GM12878 (cell line): ENCODE measurements around the gene NPLOC4. TPM values are rescaled to one million over a fixed set of nuclear protein-coding genes. Genes with fewer than 3 reads are reported as not detected.

Experiments used
- ATF2 ChIP-seq: IDR thresholded peaks from 2 replicates; pipeline ENCODE4 v1.6.1; 2012; ENCODE audit warnings: low read length, inconsistent platforms
- BMI1 ChIP-seq: fragments of 450-650 bp; IDR thresholded peaks from 2 replicates; pipeline ENCODE4 v1.6.1; 2016; ENCODE audit warnings: mild to moderate bottlenecking, moderate library complexity, borderline replicate concordance
- CBFB ChIP-seq: IDR thresholded peaks from 2 replicates; pipeline ENCODE4 v1.6.1; 2016; ENCODE audit warnings: antibody characterized with exemption, low read depth
- CBX5 ChIP-seq: sonication (generic); IDR thresholded peaks from 2 replicates; pipeline ENCODE4 v1.6.1; 2016; ENCODE audit warnings: low read depth, moderate library complexity, mild to moderate bottlenecking, inconsistent platforms
- HDGF ChIP-seq: fragments of 450-650 bp; IDR thresholded peaks from 2 replicates; pipeline ENCODE4 v1.6.1; 2016; ENCODE audit warnings: antibody characterized with exemption
- LARP7 ChIP-seq: fragments of 450-650 bp; IDR thresholded peaks from 2 replicates; pipeline ENCODE4 v1.6.1; 2017; ENCODE audit warnings: mild to moderate bottlenecking
- MTA3 ChIP-seq: IDR thresholded peaks from 2 replicates; pipeline ENCODE4 v1.6.1; 2012; ENCODE audit warnings: low read length, inconsistent platforms, borderline replicate concordance
- MXI1 ChIP-seq: fragments of 150-350 bp; IDR thresholded peaks from 2 replicates; pipeline ENCODE4 v1.6.1; 2011; ENCODE audit warnings: low read depth, mild to moderate bottlenecking, inconsistent platforms, low read length, improper control_type of control experiment
- NFYB ChIP-seq: IDR thresholded peaks from 2 replicates; pipeline ENCODE4 v1.6.1; 2011; ENCODE audit warnings: low read depth, mild to moderate bottlenecking, low read length, improper control_type of control experiment, moderate library complexity; ENCODE audit not compliant: insufficient read depth
- PAX5 ChIP-seq: IDR thresholded peaks from 2 replicates; pipeline ENCODE4 v1.6.1; 2011; ENCODE audit warnings: low read depth, low read length, borderline replicate concordance
- POLR2A ChIP-seq: IDR thresholded peaks from 2 replicates; pipeline ENCODE4 v1.6.1; 2011; ENCODE audit warnings: low read depth, mild to moderate bottlenecking, low read length
- POLR2AphosphoS2 ChIP-seq: IDR thresholded peaks from 2 replicates; pipeline ENCODE4 v1.6.1; 2011; ENCODE audit warnings: low read depth, mild to moderate bottlenecking, low read length, improper control_type of control experiment, moderate library complexity
- POLR2AphosphoS5 ChIP-seq: IDR thresholded peaks from 2 replicates; pipeline ENCODE4 v1.6.1; 2011; ENCODE audit warnings: mild to moderate bottlenecking, low read length, inconsistent platforms
- SP1 ChIP-seq: IDR thresholded peaks from one replicate; pipeline ENCODE4 v1.6.1; 2011; ENCODE audit warnings: low read depth, low read length
- TAF1 ChIP-seq: IDR thresholded peaks from 2 replicates; pipeline ENCODE4 v1.6.1; 2011; ENCODE audit warnings: mild to moderate bottlenecking, low read depth, low read length, borderline replicate concordance
- YY1 ChIP-seq: IDR thresholded peaks from 2 replicates; pipeline ENCODE4 v1.6.1; 2011; ENCODE audit warnings: low read depth, mild to moderate bottlenecking, low read length
- ZBTB4 ChIP-seq: fragments of 450-650 bp; formaldehyde crosslinking; IDR thresholded peaks from 2 replicates; pipeline ENCODE4 v1.4.0; 2022; ENCODE audit warnings: mild to moderate bottlenecking, moderate library complexity
- ZNF207 ChIP-seq: fragments of 450-650 bp; IDR thresholded peaks from 2 replicates; pipeline ENCODE4 v1.6.1; 2014; ENCODE audit warnings: antibody characterized with exemption, mild to moderate bottlenecking, borderline replicate concordance
- polyA plus RNA-seq, 11 experiments: library from polyadenylated mRNA; depleted of rRNA in 4 of 11; unstranded in 6 of 11; stranded (reverse) in 5 of 11; fragments of >200 nt; fragmentation: Nextera tagmentation in 4 of 11; fragmentation: Illumina TruSeq in 1 of 11; extraction: Ambion mirVana in 4 of 11; extraction: Trizol in 1 of 11; gene quantifications; 1 replicate in 1 of 11; 2 replicates in 10 of 11; pipeline versions ENCODE4 v1.2.1 to v1.2.3, GENCODE V29; 2011 to 2016; ENCODE audit warnings: inconsistent platforms in 2 of 11, missing spikeins in 2 of 11, low read depth in 1 of 11
- total RNA-seq, 4 experiments: library from RNA; depleted of rRNA in 3 of 4; stranded (reverse); fragments of >200 nt in 3 of 4; fragmentation: Illumina TruSeq in 1 of 4; extraction: Trizol in 1 of 4; gene quantifications; 2 replicates each; pipeline versions ENCODE4 v1.2.1 to v1.2.3, GENCODE V29; 2013 to 2021
- TF ChIP-seq, protein P1 (sequence below): fragments of 450-650 bp; IDR thresholded peaks from 2 replicates; pipeline ENCODE4 v1.6.1; 2017; ENCODE audit warnings: antibody characterized with exemption, mild to moderate bottlenecking, moderate library complexity

NPLOC4 gene
- total and polyA plus RNA-seq, 10 of the 15 experiments (the other 5 are each of a cell fraction or from before 2014, with no cell fraction given) = 1.5 to 83.7 (median 45.8) TPM

- TF ChIP-seq ZBTB4 (CRISPR knock-in tag) = no peak
- TF ChIP-seq ATF2 = no peak
- 0 out of 2 replicates have a peak, but pooled peaks have one; percentile 15 for TF ChIP-seq TAF1
- no peak; the same call in 1 of the 2 replicates for TF ChIP-seq HDGF
- TF ChIP-seq ZNF207 = no peak
- TF ChIP-seq MXI1 = no peak
- no peak for TF ChIP-seq SP1
- no peak for TF ChIP-seq BMI1
- TF ChIP-seq, protein P1, sequence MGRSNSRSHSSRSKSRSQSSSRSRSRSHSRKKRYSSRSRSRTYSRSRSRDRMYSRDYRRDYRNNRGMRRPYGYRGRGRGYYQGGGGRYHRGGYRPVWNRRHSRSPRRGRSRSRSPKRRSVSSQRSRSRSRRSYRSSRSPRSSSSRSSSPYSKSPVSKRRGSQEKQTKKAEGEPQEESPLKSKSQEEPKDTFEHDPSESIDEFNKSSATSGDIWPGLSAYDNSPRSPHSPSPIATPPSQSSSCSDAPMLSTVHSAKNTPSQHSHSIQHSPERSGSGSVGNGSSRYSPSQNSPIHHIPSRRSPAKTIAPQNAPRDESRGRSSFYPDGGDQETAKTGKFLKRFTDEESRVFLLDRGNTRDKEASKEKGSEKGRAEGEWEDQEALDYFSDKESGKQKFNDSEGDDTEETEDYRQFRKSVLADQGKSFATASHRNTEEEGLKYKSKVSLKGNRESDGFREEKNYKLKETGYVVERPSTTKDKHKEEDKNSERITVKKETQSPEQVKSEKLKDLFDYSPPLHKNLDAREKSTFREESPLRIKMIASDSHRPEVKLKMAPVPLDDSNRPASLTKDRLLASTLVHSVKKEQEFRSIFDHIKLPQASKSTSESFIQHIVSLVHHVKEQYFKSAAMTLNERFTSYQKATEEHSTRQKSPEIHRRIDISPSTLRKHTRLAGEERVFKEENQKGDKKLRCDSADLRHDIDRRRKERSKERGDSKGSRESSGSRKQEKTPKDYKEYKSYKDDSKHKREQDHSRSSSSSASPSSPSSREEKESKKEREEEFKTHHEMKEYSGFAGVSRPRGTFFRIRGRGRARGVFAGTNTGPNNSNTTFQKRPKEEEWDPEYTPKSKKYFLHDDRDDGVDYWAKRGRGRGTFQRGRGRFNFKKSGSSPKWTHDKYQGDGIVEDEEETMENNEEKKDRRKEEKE = no peak
- TF ChIP-seq POLR2A = peak; percentile 72
- peak; percentile 29; the same call in 1 of the 2 replicates for TF ChIP-seq POLR2AphosphoS5
- peak; percentile 54; the same call in 1 of the 2 replicates for TF ChIP-seq CBFB
- no peak for TF ChIP-seq MTA3
- 0 out of 2 replicates have a peak, but pooled peaks have one; percentile 26 for TF ChIP-seq YY1
- peak; percentile 9; the same call in 1 of the 2 replicates for TF ChIP-seq PAX5
- TF ChIP-seq LARP7 = peak; percentile 29
- TF ChIP-seq POLR2AphosphoS2 = peak; percentile 61; the same call in 1 of the 2 replicates
- TF ChIP-seq CBX5 = no peak
- TF ChIP-seq NFYB = no peak
Measured at GRCh38 chr17:81510785-81511553, 125.9 kb downstream of the NPLOC4 start (continued).
